ENCODE results near the gene MOGAT3. TPM values are rescaled to one million over a fixed set of nuclear protein-coding genes. Genes with fewer than 3 reads are reported as not detected.

The MOGAT3 gene
- total and polyA plus RNA-seq, 2 experiments from 2014 or later: 0.44 TPM; not detected in 1

DNA sequence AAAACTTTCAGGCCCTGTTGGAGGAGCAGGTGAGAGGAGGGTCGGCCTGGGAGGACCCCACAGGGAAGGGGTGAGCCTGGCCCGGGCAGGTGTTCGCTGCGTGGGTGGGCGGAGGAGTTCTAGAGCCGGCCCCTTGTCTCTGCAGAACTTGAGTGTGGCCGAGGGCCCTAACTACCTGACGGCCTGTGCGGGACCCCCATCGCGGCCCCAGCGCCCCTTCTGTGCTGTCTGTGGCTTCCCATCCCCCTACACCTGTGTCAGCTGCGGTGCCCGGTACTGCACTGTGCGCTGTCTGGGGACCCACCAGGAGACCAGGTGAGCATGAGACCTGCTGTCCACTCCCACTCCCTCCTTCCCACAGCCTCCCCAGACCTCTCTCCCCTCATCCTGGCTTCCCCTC, 22.7 kb upstream of the MOGAT3 start:
- DNase-seq (ENCODE audit: low spot score): no peak
- peaks cover 9% of the 10 kb centered on the region for H3K27me3 Mint-ChIP-seq (ENCODE audit: insufficient read depth, low read depth, poor library complexity)
- Histone ChIP-seq H3K27ac (ENCODE audit: low read depth) (no peak overlapping the region), H3K4me2 (no peak overlapping the region), H2AFZ (no peak overlapping the region), H3K4me1 (ENCODE audit: insufficient read depth) (peaks cover 4% of the 10 kb centered on the region), H3K9me2 (ENCODE audit: insufficient read depth) (no peaks in the 10 kb centered on the region), H4K20me1 (replicated peaks; ENCODE audit: insufficient read depth) (peaks cover 4% of the 10 kb centered on the region; the same call in 1 of the 2 replicates), H3K27me3 (ENCODE audit: insufficient read depth) (no peaks in the 10 kb centered on the region), H3K4me3 (no peak overlapping the region), H3K79me2 (replicated peaks; ENCODE audit: insufficient read depth) (peaks cover 23% of the 10 kb centered on the region), H3F3A (replicated peaks; ENCODE audit: low read depth) (no peaks in the 10 kb centered on the region), H3K36me3 (ENCODE audit: insufficient read depth) (peaks cover 12% of the 10 kb centered on the region; the same call in 1 of the 2 replicates)
- H3K9me3 Mint-ChIP-seq: no peaks in the 10 kb centered on the region
- no peak for ATAC-seq
- peaks cover 43% of the 10 kb centered on the region for H3K36me3 Mint-ChIP-seq (ENCODE audit: low read depth)
- H3K27ac Mint-ChIP-seq: no peak overlapping the region
- H3K4me1 Mint-ChIP-seq: peaks cover 13% of the 10 kb centered on the region
- TF ChIP-seq EZH2phosphoT487 (IDR thresholded peaks at IDR 0.05; ENCODE audit: unreplicated experiment): no peak
- no peak for TF ChIP-seq NANOG (IDR thresholded peaks at IDR 0.05; ENCODE audit: borderline replicate concordance)
- TF ChIP-seq EZH2 (IDR thresholded peaks at IDR 0.05; ENCODE audit: low read depth, unreplicated experiment): no peak
- TF ChIP-seq CREB1 (CRISPR knock-in tag; IDR thresholded peaks at IDR 0.05; ENCODE audit: low read depth): no peak
- no peak for TF ChIP-seq POLR2AphosphoS5 (IDR thresholded peaks at IDR 0.05; ENCODE audit: low read depth)
- TF ChIP-seq JUNB (IDR thresholded peaks at IDR 0.05; ENCODE audit: unreplicated experiment): no peak
- TF ChIP-seq ZNF331 (CRISPR knock-in tag; IDR thresholded peaks at IDR 0.05; ENCODE audit: low read depth): no peak
- TF ChIP-seq, protein P1, sequence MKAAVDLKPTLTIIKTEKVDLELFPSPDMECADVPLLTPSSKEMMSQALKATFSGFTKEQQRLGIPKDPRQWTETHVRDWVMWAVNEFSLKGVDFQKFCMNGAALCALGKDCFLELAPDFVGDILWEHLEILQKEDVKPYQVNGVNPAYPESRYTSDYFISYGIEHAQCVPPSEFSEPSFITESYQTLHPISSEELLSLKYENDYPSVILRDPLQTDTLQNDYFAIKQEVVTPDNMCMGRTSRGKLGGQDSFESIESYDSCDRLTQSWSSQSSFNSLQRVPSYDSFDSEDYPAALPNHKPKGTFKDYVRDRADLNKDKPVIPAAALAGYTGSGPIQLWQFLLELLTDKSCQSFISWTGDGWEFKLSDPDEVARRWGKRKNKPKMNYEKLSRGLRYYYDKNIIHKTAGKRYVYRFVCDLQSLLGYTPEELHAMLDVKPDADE (IDR thresholded peaks at IDR 0.05): no peak
- TF ChIP-seq, protein P2, sequence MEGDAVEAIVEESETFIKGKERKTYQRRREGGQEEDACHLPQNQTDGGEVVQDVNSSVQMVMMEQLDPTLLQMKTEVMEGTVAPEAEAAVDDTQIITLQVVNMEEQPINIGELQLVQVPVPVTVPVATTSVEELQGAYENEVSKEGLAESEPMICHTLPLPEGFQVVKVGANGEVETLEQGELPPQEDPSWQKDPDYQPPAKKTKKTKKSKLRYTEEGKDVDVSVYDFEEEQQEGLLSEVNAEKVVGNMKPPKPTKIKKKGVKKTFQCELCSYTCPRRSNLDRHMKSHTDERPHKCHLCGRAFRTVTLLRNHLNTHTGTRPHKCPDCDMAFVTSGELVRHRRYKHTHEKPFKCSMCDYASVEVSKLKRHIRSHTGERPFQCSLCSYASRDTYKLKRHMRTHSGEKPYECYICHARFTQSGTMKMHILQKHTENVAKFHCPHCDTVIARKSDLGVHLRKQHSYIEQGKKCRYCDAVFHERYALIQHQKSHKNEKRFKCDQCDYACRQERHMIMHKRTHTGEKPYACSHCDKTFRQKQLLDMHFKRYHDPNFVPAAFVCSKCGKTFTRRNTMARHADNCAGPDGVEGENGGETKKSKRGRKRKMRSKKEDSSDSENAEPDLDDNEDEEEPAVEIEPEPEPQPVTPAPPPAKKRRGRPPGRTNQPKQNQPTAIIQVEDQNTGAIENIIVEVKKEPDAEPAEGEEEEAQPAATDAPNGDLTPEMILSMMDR (conservative IDR thresholded peaks at IDR 0.05; ENCODE audit: low read depth in 2 of 2): no peak
- TF ChIP-seq, protein P3, sequence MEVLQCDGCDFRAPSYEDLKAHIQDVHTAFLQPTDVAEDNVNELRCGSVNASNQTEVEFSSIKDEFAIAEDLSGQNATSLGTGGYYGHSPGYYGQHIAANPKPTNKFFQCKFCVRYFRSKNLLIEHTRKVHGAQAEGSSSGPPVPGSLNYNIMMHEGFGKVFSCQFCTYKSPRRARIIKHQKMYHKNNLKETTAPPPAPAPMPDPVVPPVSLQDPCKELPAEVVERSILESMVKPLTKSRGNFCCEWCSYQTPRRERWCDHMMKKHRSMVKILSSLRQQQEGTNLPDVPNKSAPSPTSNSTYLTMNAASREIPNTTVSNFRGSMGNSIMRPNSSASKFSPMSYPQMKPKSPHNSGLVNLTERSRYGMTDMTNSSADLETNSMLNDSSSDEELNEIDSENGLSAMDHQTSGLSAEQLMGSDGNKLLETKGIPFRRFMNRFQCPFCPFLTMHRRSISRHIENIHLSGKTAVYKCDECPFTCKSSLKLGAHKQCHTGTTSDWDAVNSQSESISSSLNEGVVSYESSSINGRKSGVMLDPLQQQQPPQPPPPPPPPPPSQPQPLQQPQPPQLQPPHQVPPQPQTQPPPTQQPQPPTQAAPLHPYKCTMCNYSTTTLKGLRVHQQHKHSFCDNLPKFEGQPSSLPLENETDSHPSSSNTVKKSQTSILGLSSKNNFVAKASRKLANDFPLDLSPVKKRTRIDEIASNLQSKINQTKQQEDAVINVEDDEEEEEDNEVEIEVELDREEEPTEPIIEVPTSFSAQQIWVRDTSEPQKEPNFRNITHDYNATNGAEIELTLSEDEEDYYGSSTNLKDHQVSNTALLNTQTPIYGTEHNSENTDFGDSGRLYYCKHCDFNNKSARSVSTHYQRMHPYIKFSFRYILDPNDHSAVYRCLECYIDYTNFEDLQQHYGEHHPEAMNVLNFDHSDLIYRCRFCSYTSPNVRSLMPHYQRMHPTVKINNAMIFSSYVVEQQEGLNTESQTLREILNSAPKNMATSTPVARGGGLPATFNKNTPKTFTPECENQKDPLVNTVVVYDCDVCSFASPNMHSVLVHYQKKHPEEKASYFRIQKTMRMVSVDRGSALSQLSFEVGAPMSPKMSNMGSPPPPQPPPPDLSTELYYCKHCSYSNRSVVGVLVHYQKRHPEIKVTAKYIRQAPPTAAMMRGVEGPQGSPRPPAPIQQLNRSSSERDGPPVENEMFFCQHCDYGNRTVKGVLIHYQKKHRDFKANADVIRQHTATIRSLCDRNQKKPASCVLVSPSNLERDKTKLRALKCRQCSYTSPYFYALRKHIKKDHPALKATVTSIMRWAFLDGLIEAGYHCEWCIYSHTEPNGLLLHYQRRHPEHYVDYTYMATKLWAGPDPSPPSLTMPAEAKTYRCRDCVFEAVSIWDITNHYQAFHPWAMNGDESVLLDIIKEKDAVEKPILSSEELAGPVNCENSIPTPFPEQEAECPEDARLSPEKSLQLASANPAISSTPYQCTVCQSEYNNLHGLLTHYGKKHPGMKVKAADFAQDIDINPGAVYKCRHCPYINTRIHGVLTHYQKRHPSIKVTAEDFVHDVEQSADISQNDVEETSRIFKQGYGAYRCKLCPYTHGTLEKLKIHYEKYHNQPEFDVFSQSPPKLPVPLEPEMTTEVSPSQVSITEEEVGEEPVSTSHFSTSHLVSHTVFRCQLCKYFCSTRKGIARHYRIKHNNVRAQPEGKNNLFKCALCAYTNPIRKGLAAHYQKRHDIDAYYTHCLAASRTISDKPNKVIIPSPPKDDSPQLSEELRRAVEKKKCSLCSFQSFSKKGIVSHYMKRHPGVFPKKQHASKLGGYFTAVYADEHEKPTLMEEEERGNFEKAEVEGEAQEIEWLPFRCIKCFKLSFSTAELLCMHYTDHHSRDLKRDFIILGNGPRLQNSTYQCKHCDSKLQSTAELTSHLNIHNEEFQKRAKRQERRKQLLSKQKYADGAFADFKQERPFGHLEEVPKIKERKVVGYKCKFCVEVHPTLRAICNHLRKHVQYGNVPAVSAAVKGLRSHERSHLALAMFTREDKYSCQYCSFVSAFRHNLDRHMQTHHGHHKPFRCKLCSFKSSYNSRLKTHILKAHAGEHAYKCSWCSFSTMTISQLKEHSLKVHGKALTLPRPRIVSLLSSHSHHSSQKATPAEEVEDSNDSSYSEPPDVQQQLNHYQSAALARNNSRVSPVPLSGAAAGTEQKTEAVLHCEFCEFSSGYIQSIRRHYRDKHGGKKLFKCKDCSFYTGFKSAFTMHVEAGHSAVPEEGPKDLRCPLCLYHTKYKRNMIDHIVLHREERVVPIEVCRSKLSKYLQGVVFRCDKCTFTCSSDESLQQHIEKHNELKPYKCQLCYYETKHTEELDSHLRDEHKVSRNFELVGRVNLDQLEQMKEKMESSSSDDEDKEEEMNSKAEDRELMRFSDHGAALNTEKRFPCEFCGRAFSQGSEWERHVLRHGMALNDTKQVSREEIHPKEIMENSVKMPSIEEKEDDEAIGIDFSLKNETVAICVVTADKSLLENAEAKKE (CRISPR knock-in tag; IDR thresholded peaks at IDR 0.05): no peak
- TF ChIP-seq STAT1 (IDR thresholded peaks at IDR 0.05; ENCODE audit: unreplicated experiment): no peak
- TF ChIP-seq, protein P4, sequence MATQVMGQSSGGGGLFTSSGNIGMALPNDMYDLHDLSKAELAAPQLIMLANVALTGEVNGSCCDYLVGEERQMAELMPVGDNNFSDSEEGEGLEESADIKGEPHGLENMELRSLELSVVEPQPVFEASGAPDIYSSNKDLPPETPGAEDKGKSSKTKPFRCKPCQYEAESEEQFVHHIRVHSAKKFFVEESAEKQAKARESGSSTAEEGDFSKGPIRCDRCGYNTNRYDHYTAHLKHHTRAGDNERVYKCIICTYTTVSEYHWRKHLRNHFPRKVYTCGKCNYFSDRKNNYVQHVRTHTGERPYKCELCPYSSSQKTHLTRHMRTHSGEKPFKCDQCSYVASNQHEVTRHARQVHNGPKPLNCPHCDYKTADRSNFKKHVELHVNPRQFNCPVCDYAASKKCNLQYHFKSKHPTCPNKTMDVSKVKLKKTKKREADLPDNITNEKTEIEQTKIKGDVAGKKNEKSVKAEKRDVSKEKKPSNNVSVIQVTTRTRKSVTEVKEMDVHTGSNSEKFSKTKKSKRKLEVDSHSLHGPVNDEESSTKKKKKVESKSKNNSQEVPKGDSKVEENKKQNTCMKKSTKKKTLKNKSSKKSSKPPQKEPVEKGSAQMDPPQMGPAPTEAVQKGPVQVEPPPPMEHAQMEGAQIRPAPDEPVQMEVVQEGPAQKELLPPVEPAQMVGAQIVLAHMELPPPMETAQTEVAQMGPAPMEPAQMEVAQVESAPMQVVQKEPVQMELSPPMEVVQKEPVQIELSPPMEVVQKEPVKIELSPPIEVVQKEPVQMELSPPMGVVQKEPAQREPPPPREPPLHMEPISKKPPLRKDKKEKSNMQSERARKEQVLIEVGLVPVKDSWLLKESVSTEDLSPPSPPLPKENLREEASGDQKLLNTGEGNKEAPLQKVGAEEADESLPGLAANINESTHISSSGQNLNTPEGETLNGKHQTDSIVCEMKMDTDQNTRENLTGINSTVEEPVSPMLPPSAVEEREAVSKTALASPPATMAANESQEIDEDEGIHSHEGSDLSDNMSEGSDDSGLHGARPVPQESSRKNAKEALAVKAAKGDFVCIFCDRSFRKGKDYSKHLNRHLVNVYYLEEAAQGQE (IDR thresholded peaks at IDR 0.05; ENCODE audit: unreplicated experiment): no peak
- no peak for TF ChIP-seq ZNF114 (CRISPR knock-in tag; IDR thresholded peaks at IDR 0.05)
- H3K4me3 Mint-ChIP-seq: no peak overlapping the region
